Gastroesophageal sphincter (tissue), 3 donors: ENCODE data around the gene SPTLC1.

Experiments
- POLR2AphosphoS5 ChIP-seq: sonication (generic); formaldehyde crosslinking; IDR thresholded peaks from one replicate; pipeline ENCODE4 v1.6.1; 2017; ENCODE audit warnings: antibody characterized with exemption
- TF ChIP-seq, protein P1 (sequence below), 4 experiments: fragments of 200-600 bp in 2 of 4; fragments of 450-650 bp in 2 of 4; sonication (generic) in 1 of 4; IDR thresholded peaks; one replicate each; pipeline ENCODE4 v1.5.1; 2017 to 2019; ENCODE audit warnings: antibody characterized with exemption in 4 of 4, mild to moderate bottlenecking in 2 of 4, moderate library complexity in 2 of 4

DNA sequence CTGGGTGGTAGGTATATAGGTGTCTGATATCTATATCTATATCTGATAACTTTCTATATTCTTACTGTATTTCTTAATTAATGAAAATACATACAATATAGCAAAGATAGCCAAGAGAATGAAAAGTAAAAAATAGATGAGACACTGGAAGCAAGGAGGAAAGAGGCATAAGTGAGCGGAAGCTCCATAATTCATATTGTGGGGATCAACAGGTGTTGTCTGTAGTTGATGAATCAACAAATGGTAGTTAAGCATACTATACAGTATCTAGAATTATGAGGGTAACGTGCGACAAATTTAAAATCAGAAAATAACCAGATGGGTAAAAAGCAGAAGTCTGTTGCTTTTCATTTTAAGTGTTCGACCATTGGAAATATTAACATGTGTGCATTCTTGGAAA, 7.1 kb downstream of the SPTLC1 start:
- TF ChIP-seq, protein P1, sequence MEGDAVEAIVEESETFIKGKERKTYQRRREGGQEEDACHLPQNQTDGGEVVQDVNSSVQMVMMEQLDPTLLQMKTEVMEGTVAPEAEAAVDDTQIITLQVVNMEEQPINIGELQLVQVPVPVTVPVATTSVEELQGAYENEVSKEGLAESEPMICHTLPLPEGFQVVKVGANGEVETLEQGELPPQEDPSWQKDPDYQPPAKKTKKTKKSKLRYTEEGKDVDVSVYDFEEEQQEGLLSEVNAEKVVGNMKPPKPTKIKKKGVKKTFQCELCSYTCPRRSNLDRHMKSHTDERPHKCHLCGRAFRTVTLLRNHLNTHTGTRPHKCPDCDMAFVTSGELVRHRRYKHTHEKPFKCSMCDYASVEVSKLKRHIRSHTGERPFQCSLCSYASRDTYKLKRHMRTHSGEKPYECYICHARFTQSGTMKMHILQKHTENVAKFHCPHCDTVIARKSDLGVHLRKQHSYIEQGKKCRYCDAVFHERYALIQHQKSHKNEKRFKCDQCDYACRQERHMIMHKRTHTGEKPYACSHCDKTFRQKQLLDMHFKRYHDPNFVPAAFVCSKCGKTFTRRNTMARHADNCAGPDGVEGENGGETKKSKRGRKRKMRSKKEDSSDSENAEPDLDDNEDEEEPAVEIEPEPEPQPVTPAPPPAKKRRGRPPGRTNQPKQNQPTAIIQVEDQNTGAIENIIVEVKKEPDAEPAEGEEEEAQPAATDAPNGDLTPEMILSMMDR (IDR thresholded peaks at IDR 0.05) = no peak
- TF ChIP-seq POLR2AphosphoS5 = no peak
